NCI-H2227 treated with DMSO at 0.1 percent for 48 hours (cell line): Measurements from ENCODE around the gene CUBN.

Experiments used
- DNase-seq: peaks from one replicate; lab custom pipeline; 2025; lab: John Stamatoyannopoulos, UW

CUBN gene

DNA sequence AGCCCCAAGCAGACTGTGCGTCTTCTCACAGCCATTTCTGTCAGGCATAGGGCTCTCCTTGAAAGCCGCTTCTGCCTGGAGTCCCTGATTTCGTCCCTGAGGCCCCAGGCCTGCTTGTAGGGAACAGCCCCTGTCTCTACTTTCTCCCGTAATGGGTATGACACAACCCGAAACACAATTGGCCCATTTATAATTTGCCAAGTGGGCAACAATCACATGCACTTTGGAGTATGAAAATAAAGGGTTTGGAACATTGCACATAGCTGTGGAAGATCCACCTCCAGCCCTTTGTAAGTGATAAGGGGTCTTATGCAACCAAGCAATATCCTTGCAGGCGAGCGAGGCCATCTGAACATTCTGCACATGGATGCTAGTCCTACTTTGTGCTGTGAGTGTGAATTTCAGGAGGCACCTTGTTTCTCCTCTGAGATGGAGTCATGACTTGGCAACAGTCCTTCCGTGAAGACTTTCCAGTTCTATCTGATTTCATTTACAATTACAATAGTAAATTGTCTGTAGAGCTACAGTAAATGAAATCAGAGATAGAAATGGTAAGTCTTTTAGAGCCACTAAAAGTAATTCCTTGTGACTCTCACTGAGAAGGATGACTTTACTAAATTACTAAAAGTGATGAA lies 141.5 kb downstream of the CUBN start:
- no peak for DNase-seq

DNA sequence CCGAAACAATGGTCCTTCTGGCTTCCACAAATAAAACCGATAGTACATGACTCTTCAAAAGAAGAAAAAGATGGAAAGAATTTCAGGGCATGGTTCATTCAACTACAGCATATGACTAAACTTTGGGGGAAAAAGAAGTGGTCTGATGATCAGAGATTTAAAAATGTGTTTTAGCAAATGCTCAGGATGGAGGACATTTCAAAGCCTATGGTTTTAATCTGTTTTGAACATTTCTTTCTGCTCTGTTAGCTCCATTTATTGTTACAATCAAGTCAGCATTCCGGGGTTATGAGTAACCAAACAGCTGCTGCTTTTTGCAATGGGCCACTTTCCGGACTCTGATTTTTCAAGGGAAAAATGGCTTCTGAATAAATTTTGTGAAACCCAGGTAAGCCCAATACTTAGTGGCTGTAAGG lies 142.4 kb downstream of the CUBN start:
- DNase-seq = no peak

DNA sequence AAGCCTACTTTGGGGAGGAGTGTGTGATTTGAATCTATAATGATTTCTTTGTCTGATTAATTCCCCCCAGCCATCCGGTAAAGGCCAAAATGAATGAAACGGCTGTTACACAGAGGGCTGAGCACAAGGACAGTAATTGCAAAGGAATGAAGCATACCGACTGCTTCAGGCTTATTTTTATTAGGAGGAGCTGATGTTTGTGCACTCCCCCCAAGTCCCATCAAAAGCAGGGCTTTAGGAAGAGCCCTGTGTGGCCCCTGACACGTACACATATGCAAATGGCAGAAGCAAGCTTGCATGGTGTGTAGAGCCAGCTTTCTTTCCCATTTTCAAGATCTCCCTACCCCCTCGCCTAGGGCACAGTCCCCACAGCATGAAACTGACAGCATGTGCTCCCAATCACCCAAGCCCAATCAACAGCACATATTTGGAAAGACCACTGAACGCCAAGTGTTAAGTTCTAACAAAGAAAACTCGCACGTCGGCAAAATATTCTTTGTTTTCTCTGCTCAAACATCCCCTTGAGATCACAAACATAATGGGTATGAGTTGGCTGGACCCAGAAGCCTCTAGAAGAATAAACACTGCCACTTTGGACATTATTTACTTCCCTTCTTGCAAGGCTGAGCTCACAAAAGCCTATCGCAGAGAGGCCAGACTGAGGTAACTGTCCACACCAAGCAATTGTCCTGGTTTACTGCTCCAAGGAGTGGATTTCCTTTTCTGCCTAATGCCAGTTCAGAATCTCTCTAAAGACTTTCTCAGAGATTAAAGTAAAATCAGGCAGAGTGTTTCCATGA lies 143.0 kb downstream of the CUBN start:
- no peak for DNase-seq

DNA sequence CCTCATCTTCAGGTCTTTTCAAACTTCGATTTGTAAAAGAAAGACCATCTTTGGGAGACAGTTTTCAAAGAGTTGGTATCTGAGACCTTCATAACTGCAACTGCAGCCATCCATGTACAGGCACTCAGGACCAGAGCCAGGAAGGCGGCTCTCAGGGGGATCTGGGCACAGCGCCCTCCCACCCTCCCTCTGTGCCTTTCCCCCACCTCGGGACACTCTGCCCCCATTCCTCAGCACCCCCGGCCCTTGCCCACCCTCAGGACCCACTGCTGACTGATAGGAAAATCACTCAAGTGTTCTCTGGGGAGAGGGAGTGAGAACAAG lies 143.6 kb downstream of the CUBN start:
- DNase-seq = no peak

DNA sequence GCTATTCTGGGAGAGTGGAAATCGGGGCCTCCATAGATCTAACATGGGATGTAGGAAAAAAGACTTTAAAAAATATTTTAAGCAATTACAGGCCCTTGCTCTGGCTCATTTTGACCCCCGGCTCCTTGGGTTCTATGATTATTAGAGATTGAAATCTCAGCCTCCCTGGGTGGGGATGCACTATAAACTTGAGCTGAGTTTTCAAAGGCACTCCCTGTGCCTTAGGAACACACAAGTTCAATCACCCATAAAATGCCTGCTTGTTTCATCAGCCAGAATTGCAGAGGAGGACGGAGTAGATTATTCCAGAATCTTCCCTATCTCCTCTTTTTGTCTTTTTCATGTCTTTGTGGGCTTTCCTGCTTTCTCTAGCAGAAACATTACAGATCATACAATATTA lies 145.4 kb downstream of the CUBN start:
- no peak for DNase-seq

DNA sequence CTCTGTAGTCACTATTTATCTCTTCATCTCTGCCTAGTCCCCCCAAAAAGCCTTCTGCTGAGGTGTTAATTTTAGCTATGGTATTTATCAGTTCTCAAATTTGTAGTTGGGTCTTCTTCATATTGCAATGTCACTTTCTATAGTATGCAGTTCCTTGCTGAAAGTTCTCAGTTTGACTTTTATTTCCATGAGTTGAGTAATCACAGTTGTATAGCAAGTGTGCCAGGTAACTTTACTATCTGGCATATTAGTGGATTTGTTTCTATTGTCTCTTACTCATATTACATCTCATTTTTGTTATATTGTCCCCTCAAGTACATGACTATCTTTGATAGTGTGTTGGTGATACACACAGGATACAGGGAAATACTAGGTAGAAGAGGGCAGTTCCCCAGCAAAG lies 152.8 kb downstream of the CUBN start:
- DNase-seq = no peak

DNA sequence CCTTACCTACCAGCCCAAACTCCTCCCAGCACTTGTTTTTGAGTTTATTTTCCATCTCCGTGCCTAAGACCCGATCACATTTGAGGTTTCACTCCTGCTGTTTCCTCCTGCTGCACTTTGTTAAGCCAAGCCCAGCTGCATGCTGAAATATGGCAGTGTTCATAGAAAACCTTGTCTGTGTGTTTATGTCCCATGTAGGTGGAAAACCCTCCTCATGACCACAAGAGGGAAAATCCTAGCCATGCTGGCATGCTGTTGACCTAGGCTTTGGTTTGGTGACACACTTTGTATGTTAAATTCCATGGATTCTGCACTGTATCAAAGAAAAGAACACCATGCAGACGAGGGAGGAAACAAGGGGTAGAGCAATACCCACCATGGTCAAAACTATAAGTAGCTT lies 154.4 kb downstream of the CUBN start:
- DNase-seq = no peak

DNA sequence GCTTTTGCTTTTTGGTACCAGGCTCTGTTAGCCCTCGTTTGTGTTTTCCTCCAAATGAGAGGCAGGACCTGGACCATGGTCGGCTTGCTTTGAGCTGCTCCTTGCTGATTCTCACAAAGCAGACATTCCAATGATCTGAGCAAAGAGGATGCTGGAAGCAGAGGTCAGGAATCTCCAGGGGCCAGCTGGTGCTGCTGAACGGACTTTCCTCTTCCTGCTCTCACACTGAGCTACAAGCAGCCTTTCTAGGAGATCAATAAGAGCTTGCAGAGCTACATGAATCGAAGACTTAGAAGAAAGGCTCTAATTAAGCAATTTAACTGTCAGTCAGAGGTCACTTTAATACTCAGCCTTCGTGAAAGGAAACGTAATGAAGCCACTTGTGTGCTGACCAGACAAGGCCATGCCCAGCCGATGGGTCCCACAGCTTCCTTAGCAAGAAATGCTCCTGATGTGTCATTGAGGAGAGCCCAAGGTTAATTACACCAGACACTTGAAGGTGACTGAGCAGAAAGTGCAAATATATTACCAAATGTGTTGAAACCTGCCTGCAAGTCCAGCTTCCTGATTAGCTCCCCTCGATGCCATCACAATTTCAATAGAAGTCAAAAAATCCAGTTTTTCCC lies 161.1 kb downstream of the CUBN start:
- no peak for DNase-seq

DNA sequence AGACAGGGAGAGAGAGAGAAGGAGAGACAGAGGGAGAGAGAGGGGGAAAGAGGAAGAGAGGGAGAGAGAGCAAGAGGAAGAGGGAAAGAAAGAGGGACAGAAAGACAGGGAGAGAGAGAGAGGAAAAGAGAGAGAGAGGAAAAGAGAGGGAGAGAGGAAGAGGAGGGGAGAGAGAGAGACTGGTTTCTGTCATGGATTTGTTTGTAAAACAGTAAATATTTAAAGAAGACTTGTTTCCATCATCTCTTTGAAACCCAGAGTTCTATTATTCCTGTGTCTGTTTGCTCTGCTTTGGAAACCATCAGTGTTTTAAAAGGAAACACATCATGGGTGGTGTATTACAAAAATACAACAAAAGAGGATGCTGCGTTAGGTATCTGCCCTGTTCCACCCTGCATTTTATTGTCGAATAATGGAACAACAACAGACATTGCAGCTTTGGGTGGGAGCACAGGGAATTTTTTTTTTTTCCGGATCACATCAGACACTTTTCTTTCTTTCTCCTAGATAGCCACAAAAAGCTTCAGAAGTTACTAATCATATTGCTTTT lies 161.7 kb downstream of the CUBN start:
- no peak for DNase-seq

DNA sequence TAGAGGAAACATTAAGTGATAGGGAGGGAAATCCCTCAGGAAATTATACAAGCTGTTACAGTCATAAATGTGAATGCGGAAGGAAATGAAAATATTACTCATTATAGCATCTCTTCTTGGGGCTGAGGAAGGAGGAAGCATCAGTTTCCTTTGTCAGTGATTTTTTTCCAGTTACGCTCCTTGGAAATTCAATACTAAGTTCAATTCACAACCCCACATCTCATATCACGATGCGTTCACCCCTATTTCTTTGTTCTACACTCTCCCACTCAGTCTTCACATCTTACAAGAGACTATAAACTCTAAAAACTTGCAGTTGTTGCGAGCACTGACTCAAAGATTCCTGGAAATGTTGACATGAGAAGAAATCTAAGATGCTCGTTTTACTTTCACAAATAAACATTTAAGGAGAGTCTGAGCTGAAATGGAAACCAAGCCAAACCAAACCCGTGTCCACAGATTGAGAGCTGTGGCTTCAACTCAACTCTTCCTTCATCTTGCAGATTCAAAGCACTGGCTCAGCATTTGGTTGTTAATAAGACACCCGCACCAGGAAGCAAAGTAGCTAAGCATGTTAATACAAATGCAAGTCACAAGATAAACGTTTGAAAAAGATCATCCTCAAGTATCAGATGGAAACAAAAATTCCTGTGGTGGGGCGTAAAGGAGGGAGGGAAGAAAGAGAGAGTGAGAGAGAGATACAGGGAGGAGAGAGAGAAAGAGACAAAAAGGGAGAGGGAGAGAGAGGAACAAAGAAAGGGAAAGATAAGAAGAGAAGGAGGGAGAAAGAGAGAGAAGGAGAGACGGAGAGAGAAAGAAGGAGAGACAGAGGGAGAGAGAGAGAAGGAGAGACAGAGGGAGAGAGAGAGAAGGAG lies 162.4 kb downstream of the CUBN start:
- no peak for DNase-seq

DNA sequence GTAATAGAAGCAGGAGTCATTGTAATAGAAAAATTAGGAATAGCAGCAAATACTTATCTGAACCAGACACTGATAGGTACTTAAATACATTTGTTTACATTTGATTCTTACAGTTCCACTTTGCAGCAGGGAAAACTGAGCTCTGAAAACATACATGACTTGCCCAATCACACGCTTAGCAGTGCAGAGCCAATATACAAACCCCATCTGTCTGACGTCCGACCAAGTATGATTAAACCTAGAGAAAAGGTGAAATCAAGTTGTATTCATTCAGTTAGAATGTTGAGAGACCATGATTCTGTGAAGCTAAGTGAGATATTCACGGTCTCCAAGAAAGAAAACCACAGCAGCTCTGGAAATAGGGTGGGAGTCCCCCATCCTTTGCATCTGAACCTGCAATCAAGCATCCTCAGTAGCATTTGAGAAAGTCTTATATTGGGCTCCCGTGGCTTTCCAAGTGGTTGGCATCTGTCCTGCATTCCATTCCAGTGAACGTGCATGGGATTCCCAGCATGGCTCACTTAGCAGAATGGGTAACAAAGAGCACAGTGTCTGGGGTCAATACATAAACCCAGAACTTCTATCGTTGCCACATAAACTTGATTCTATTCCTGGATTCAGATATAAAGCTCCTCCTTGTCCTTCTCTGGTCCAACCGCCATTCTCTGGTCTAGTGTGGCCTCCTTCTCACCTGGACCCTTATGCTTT lies 163.7 kb downstream of the CUBN start:
- DNase-seq = no peak

DNA sequence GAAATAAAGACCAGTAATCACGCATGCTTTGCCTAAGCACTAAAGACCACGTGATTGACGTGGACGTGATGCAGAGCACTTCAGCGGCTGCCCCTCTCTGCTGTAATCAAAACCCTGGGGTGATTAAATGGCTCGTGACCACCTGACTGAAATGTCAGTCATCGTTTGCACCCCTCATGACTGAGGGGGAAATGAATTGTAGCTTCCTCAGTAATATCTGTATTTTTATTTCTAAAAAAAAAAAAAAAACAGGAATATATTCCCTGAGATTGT lies 164.3 kb downstream of the CUBN start:
- no peak for DNase-seq

DNA sequence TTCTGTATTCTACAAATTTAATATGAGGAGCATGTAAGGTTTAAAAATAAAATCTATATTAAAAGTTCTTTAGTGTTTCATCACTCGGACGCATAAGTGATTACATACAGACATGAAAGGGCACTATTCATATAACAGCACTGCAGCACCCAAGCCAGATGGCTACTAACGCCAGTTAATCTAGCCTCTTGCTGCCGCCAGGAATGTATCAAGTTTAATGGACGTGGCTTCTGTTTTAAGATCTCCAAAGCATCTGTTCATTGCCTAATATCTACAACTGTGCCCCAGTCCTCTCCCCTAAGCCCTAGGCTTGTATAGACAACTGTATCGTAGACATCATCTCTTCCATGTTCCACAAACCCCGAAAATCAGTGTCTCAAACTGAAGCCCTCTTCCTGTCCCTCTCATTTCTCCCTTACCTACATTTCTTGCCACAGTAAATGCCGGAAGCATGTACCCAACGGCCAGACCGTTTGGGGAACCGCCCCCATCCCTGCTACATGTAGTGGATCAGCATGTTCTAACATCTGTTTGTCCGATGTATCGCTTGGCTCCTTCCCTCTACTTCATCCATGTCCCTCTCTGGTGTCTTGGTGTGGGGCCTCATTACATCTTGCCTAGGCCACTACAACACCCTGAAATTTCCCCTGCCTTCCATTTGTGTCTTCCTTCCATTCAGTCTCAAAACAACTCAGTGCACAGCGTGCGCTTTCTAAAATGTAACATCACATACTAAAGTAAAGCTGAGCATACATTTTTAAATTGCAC lies 164.9 kb downstream of the CUBN start:
- DNase-seq = no peak

DNA sequence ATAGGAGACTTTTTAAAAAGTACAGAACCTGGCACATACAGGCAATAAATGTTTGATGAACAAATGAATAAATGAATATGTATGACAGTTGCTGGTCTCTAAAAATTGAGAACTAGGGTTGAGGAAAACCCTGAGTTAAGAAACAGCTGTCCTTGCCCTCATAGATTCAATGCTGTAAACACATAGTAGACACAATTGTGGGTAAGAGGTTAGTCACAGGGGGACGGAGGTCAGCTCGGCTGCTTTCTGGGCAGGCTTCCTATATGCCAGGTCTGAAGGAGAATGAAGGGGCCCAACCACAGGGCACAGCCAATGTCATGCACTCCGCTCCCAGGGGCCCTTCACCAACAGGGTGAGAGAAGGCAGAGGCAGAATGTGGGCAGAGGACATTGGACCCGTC lies 169.1 kb downstream of the CUBN start:
- DNase-seq = no peak

DNA sequence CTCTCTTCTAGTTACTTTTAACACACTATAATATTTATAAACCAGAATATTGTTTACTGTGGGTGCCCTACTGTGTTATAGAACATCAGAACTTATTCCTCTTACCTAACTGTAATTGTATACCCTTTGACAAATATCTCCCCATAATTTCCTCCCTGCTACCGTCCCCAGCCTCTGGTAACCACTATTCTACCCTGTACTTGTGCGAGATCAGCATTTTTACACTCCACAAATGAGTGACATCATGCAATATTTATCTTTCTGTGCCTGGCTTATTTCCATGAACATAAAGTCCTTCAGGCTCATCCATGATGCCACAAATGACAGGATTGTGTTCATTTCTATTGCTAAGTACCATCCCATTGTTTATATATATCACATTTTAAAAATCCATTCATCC lies 172.6 kb downstream of the CUBN start:
- no peak for DNase-seq

DNA sequence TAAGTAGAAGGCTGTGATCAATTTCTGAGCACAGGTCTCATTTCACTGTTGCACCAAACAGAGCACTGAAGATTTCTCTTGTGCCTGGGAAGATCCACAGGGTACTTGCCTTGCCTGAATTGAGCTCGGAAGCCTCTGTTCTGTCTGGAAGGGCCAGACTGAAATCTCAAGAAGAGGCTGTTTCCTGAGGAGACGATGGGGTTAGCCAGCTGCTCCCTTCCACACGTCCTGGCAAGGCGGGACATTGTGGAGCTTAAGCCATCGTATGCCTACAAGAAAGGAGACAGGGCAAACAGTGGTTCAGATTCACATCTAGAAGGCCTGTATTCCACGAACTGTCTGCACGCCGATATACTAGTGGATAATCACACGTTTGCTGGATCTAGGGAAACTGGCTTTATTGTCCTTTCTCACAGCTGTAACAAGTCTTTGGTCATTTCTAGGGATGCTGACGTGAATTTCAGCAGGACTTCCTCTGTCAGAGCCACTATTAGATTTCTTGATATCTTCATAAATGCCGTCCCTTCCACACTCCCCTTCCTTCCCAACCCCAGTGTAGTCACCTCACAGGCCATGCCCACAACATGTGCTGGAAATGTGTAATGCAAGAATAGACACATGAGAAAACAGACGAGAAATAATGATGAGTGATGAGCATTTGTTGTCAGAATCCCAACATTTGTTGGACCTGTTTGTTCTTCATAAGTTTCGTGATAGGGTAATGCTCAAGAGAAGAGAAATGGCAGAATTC lies 175.2 kb downstream of the CUBN start:
- no peak for DNase-seq

DNA sequence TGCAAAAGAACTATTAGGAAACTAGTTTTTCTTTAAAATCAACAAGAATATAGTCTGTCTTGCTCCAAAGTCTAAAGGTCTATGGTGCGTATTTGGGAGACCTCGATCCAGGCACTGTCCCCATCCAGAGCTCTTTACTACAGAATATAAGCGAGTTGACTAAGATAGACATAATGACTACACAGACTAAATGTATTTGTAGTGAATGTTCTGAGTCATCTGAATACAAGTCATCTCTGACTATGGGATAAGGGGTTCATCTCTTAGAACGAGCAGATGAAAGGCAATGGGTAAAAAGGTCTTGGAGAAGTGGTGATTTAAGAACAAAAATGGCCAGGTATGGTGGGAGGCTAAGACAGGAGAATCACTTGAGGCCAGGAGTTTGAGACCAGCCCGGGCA lies 176.3 kb downstream of the CUBN start:
- no peak for DNase-seq

DNA sequence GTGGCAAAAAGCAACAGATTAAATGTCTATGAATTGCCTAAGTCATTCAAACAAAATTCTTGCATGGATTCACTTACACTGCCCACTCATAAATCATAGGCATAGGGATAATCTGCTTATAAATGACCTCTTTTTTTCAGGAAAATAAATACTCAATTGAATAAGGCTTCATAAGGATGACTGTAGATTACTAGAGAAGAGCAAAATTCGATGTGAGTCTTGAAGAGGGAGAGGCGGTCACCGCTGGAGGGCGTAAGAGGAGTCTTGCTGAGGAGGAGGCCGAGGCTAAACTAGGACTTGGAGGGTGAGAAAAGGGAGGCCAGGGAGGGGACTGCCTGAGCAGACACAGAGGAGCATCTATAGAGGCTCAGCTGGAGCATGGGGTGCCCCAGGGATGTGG lies 177.0 kb downstream of the CUBN start:
- DNase-seq = no peak

DNA sequence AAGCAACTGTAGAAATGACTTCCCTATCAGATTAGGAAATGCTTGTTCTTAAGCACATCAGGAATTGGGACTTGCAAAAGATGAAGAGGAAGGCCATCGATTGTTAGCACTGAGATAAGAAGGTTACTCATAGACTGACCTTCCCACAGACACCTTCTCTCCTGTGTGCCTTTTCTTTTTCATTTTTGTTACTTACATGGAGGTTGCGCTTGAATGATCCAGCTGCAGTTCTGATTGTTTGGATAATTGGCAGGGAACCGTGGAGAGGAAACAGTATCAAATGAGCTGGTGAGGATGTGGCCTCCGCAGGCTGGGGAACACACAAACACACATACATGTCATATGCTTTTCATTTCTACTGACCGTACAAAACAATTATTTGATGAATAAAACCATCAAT lies 177.5 kb downstream of the CUBN start:
- DNase-seq = no peak
